ENCODE data around the gene FRAS1.
"Not testable (repeated sequence)": the region's sequence is repeated elsewhere in the genome, so short reads cannot be mapped to it uniquely, and the experiment has no call there.

The FRAS1 gene

GRCh38 chr4:78292856-78293255 is 235.7 kb downstream of the FRAS1 start:
- H3K4me3 ChIP-seq (ENCODE audit: low read depth, low read length) = no peak overlapping the region
- no peak for TF ChIP-seq CTCF (conservative IDR thresholded peaks at IDR 0.05; ENCODE audit: low read depth, low read length)
- no peak for DNase-seq (ENCODE audit: low read depth)

GRCh38 chr4:78293348-78293747 is 236.2 kb downstream of the FRAS1 start:
- no peak for TF ChIP-seq CTCF (conservative IDR thresholded peaks at IDR 0.05; ENCODE audit: low read depth, low read length)
- H3K4me3 ChIP-seq (ENCODE audit: low read depth, low read length) = no peak overlapping the region
- DNase-seq (ENCODE audit: low read depth) = peak; percentile 49

- TF ChIP-seq CTCF (conservative IDR thresholded peaks at IDR 0.05; ENCODE audit: low read depth, low read length) = peak; percentile 31
- H3K4me3 ChIP-seq (ENCODE audit: low read depth, low read length) = no peak overlapping the region
- DNase-seq (ENCODE audit: low read depth) = peak; percentile 79
Observed at GRCh38 chr4:78293821-78294301, 236.7 kb downstream of the FRAS1 start.

- TF ChIP-seq CTCF (conservative IDR thresholded peaks at IDR 0.05; ENCODE audit: low read depth, low read length) = no peak
- no peak for DNase-seq (ENCODE audit: low read depth)
- H3K4me3 ChIP-seq (ENCODE audit: low read depth, low read length) = no peak overlapping the region
Observed at GRCh38 chr4:78296261-78296660, 239.1 kb downstream of the FRAS1 start.

- H3K4me3 ChIP-seq (ENCODE audit: low read depth, low read length) = no peak overlapping the region
- DNase-seq (ENCODE audit: low read depth) = peak; percentile 42
- no peak for TF ChIP-seq CTCF (conservative IDR thresholded peaks at IDR 0.05; ENCODE audit: low read depth, low read length)
Observed at GRCh38 chr4:78297116-78297800, 240.1 kb downstream of the FRAS1 start.

GRCh38 chr4:78298618-78299017 is 241.5 kb downstream of the FRAS1 start:
- peak; percentile 33 for DNase-seq (ENCODE audit: low read depth)
- TF ChIP-seq CTCF (conservative IDR thresholded peaks at IDR 0.05; ENCODE audit: low read depth, low read length) = no peak
- no peak overlapping the region for H3K4me3 ChIP-seq (ENCODE audit: low read depth, low read length)

GRCh38 chr4:78299565-78299972 is 242.4 kb downstream of the FRAS1 start:
- DNase-seq (ENCODE audit: low read depth) = peak; percentile 12
- H3K4me3 ChIP-seq (ENCODE audit: low read depth, low read length) = no peak overlapping the region
- no peak for TF ChIP-seq CTCF (conservative IDR thresholded peaks at IDR 0.05; ENCODE audit: low read depth, low read length)

GRCh38 chr4:78307263-78307662 is 250.1 kb downstream of the FRAS1 start:
- not testable (repeated sequence) for H3K4me3 ChIP-seq (ENCODE audit: low read depth, low read length); DNase-seq (ENCODE audit: low read depth)

Measured in choroid plexus epithelial cell (primary cell).